SU-DHL-6 (cell line): ENCODE measurements around the gene SRGAP3.

Experiments used
- H2AFZ ChIP-seq: fragments of 200-600 bp; sonication (generic); 2 replicates; pipeline ENCODE4 v1.6.1; 2014; ENCODE audit warnings: low read depth, mild to moderate bottlenecking, moderate library complexity, mixed read lengths, antibody characterized with exemption, low read length; ENCODE audit not compliant: severe bottlenecking
- H3F3A ChIP-seq: fragments of 200-600 bp; shearing (Covaris generic); 2 replicates; pipeline ENCODE4 v1.6.0; 2016; ENCODE audit warnings: antibody characterized with exemption, mild to moderate bottlenecking; ENCODE audit not compliant: insufficient read depth
- H3K27ac ChIP-seq: fragments of 200-600 bp; sonication (generic); 2 replicates; pipeline ENCODE4 v1.5.1; 2016; ENCODE audit warnings: low read depth, mild to moderate bottlenecking, low read length, moderate library complexity, mixed read lengths
- H3K27me3 ChIP-seq: fragments of 200-600 bp; sonication (generic), shearing (Covaris generic); 2 replicates; pipeline ENCODE4 v1.6.0; 2014; ENCODE audit warnings: mild to moderate bottlenecking, low read length
- H3K36me3 ChIP-seq: fragments of 200-600 bp; sonication (generic); 2 replicates; pipeline ENCODE4 v1.6.1; 2014; ENCODE audit warnings: mild to moderate bottlenecking, low read length, mixed read lengths
- H3K4me2 ChIP-seq: fragments of 300-600, 200-600 bp; shearing (Covaris generic), sonication (generic); 2 replicates; pipeline ENCODE4 v1.6.0; 2014; ENCODE audit warnings: low read length, low read depth, mild to moderate bottlenecking; ENCODE audit not compliant: poor library complexity, severe bottlenecking
- H3K4me3 ChIP-seq: fragments of 200-600 bp; sonication (generic); 2 replicates; pipeline ENCODE4 v1.5.1; 2014; ENCODE audit warnings: antibody characterized with exemption, low read length, mild to moderate bottlenecking, mixed read lengths; ENCODE audit not compliant: insufficient read depth, poor library complexity, severe bottlenecking
- H3K79me2 ChIP-seq: fragments of 200-600 bp; sonication (generic); 2 replicates; pipeline ENCODE4 v1.6.1; 2014; ENCODE audit warnings: mild to moderate bottlenecking, low read length, moderate library complexity; ENCODE audit not compliant: insufficient read depth
- H3K9ac ChIP-seq: fragments of 200-600 bp; sonication (generic); 2 replicates; pipeline ENCODE4 v1.7.0; 2014; ENCODE audit warnings: mild to moderate bottlenecking, low read length
- H3K9me2 ChIP-seq: fragments of 200-600 bp; sonication (generic); replicated peaks from 2 replicates; pipeline ENCODE4 v1.6.1; 2014; ENCODE audit warnings: low read length; ENCODE audit not compliant: insufficient read depth
- H3K9me3 ChIP-seq: fragments of 200-600 bp; sonication (generic); 2 replicates; pipeline ENCODE4 v1.6.1; 2014; ENCODE audit warnings: low read length, mixed read lengths; ENCODE audit not compliant: insufficient read depth
- H4K20me1 ChIP-seq: fragments of 200-600 bp; sonication (generic); 2 replicates; pipeline ENCODE4 v1.6.1; 2014; ENCODE audit warnings: low read depth, mild to moderate bottlenecking, antibody characterized with exemption, low read length, moderate library complexity, mixed read lengths
- CTCF ChIP-seq: fragments of 200-600 bp; sonication (generic); IDR thresholded peaks from one replicate; pipeline ENCODE4 v1.5.1; 2017; ENCODE audit warnings: antibody characterized with exemption, mild to moderate bottlenecking, low read length, moderate library complexity; ENCODE audit not compliant: insufficient read depth, poor library complexity, severe bottlenecking
- EZH2phosphoT487 ChIP-seq: fragments of 200-600 bp; sonication (generic), shearing (Covaris generic); conservative IDR thresholded peaks from 2 replicates; pipeline ENCODE4 v1.6.1; 2018; ENCODE audit warnings: mild to moderate bottlenecking, antibody characterized with exemption, low read length, moderate library complexity, mixed read lengths

SRGAP3 gene

GRCh38 chr3:8992199-8992598 is 257.2 kb downstream of the SRGAP3 start:
- H3K4me3 ChIP-seq, result no peak overlapping the region
- no peaks in the 10 kb centered on the region for H3K79me2 ChIP-seq
- no peak overlapping the region for H3K27ac ChIP-seq
- H3K4me2 ChIP-seq, result no peak overlapping the region
- H3K27me3 ChIP-seq, result no peaks in the 10 kb centered on the region
- no peak overlapping the region for H2AFZ ChIP-seq
- no peaks in the 10 kb centered on the region for H3K36me3 ChIP-seq
- H4K20me1 ChIP-seq, result no peaks in the 10 kb centered on the region
- no peaks in the 10 kb centered on the region for H3K9me2 ChIP-seq
- H3F3A ChIP-seq, result no peaks in the 10 kb centered on the region
- no peaks in the 10 kb centered on the region for H3K9me3 ChIP-seq
- TF ChIP-seq EZH2phosphoT487 (no peak), CTCF (no peak)
- no peak overlapping the region for H3K9ac ChIP-seq

DNA sequence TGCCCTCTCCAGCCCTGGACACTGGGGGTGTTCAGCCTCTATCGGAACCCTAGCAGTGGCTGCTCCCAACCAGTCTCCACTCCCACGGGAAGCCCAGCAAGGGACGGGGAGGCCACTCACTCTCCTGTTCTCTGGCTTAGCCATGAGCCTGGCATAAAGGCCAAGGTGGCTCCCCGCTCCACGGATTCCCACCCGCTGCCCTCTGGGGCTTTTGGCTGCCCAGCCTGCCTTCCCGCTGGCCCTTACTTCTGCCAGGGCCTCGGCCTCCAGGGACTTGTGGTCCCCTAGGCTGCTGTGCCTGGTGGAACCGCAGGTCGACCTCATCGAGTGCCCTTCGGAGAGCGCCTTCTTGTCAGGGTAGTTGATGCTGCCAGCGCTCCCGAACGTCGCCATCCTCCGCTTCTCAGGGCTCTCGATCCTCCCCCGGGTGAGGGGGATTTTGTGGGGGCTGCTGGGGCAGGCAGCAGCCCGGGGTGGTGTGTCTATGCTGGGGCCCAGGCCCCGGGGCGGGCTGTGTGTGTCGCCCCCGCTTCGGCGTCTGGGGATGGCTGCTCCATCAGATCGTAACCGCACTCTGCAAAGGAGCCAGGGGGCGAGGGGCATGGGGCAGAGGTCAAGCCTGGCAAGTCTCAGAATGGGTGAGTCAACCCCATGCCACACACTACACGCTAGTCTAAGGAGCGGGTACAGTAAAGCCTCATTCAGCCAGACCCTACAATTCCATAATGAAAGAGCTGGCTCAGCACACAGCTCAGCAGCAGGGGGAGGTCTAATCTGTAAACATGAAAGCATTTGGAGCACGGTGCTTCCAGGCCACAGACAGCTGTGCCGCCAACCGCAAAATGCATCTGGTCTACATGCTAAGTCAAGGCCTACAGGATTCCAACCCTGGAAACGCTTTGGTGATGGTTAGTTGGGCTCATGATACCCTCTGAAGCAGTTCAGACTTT is 258.9 kb downstream of the SRGAP3 start:
- Histone ChIP-seq H3K9me3 (no peaks in the 10 kb centered on the region), H3K4me2 (no peak overlapping the region), H3K4me3 (no peak overlapping the region), H3K9ac (no peak overlapping the region), H3K79me2 (no peaks in the 10 kb centered on the region), H3F3A (no peaks in the 10 kb centered on the region), H3K27me3 (no peaks in the 10 kb centered on the region), H4K20me1 (no peaks in the 10 kb centered on the region), H2AFZ (no peak overlapping the region), H3K9me2 (no peaks in the 10 kb centered on the region), H3K27ac (no peak overlapping the region), H3K36me3 (no peaks in the 10 kb centered on the region)
- TF ChIP-seq EZH2phosphoT487, result no peak
- TF ChIP-seq CTCF, result no peak

DNA sequence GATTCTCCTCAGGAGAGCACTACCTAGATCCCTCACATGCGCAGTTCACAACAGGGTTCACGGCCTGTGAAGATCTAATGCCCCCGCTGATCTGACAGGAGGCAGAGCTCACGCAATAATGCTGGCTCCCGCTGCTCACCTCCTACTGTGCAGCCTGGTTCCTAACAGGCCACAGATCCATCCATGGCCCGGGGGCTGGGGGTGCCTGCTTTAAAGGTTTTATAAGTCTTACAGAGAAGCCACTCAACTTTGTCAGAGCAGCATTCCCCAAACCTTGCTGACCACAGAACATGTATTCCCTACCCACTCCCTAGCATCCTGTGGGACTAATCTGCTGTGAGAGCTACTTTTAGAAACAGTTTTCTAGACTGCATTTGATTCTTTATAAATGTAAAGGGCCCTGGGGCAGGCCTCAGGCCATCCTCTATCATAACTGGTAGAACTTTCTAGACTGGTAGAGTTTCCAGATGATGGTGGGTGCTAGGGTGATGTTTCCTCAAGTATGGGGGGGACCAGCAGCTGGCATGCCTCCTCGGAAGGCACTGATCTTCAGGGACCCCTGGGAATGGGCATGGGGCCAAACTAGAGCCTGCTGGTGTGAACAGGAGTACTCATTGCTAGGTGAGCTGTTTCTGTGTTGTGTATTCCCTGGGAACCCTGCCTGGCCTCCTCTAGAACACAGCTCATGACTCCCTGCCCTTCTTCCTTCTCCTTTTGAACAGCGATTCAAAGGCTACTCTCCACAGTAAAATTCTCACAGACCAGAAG is 260.5 kb downstream of the SRGAP3 start:
- Histone ChIP-seq H3K9me2 (no peaks in the 10 kb centered on the region), H3K27me3 (no peaks in the 10 kb centered on the region), H4K20me1 (no peaks in the 10 kb centered on the region), H3K27ac (no peak overlapping the region), H3K4me2 (no peak overlapping the region), H3K9ac (no peak overlapping the region), H3K4me3 (no peak overlapping the region), H3K79me2 (no peaks in the 10 kb centered on the region), H3K36me3 (no peaks in the 10 kb centered on the region), H2AFZ (no peak overlapping the region), H3K9me3 (no peaks in the 10 kb centered on the region), H3F3A (no peaks in the 10 kb centered on the region)
- TF ChIP-seq EZH2phosphoT487 (no peak), CTCF (no peak)
